Upper lobe of left lung (tissue), 6 donors: ENCODE data around the gene EPYC. TPM values are rescaled to one million over a fixed set of nuclear protein-coding genes. Genes with fewer than 3 reads are reported as not detected.

Experiments used
- ATAC-seq, 2 donors: fragments of 200-7000 bp; cut with Tn5 transposase; one replicate each; pipeline ENCODE4 v1.9.1; 2022; ENCODE audit warnings: mild to moderate bottlenecking in 2 of 2, moderate library complexity in 2 of 2; ENCODE audit not compliant: low FRiP score in 2 of 2
- DNase-seq, 2 donors: peaks; one replicate each; pipeline ENCODE4 v3.0.0-alpha.2; 2019 to 2020
- H3K27ac ChIP-seq, 4 donors: fragments of 200-600 bp; sonication (generic); one replicate each; pipeline ENCODE4 v1.5.1; 2016 to 2019
- H3K27me3 ChIP-seq, 4 donors: fragments of 200-600 bp; sonication (generic); one replicate each; pipeline ENCODE4 v1.5.1; 2017 to 2019
- H3K36me3 ChIP-seq, 4 donors: fragments of 200-600 bp; sonication (generic); one replicate each; pipeline ENCODE4 v1.5.1; 2016 to 2019
- H3K4me1 ChIP-seq, 4 donors: fragments of 200-600 bp; sonication (generic); one replicate each; pipeline ENCODE4 v1.5.1; 2018 to 2019
- H3K4me3 ChIP-seq, 4 donors: fragments of 200-600 bp; sonication (generic); one replicate each; pipeline ENCODE4 v1.5.1; 2017 to 2019; ENCODE audit warnings: mild to moderate bottlenecking in 2 of 4, moderate library complexity in 1 of 4
- H3K9me3 ChIP-seq, 4 donors: fragments of 200-600 bp; sonication (generic); one replicate each; pipeline ENCODE4 v1.5.1; 2018 to 2019
- CTCF ChIP-seq, 6 experiments: fragments of 450-650 bp in 4 of 6; fragments of 200-600 bp in 2 of 6; sonication (generic) in 2 of 6; IDR thresholded peaks; one replicate each; pipeline ENCODE4 v1.5.1; 2016 to 2019; ENCODE audit warnings: antibody characterized with exemption in 6 of 6
- EP300 ChIP-seq, 4 donors: sonication (generic); formaldehyde crosslinking; IDR thresholded peaks; one replicate each; pipeline ENCODE4 v1.5.1; 2017; ENCODE audit warnings: antibody characterized with exemption in 4 of 4, control low read depth in 2 of 4
- POLR2A ChIP-seq, 4 donors: fragments of 450-650 bp; IDR thresholded peaks; one replicate each; pipeline ENCODE4 v1.5.1; 2016 to 2017; ENCODE audit warnings: antibody characterized with exemption in 4 of 4, mild to moderate bottlenecking in 2 of 4
- POLR2AphosphoS5 ChIP-seq, 2 donors: sonication (generic); formaldehyde crosslinking; IDR thresholded peaks; one replicate each; pipeline ENCODE4 v1.5.1; 2017; ENCODE audit warnings: antibody characterized with exemption in 2 of 2
- WGBS, 2 donors: methylation state at CpG; one replicate each; pipeline ENCODE4 v1.1.5; 2017 to 2018; 5-methylcytosine and 5-hydroxymethylcytosine counted together
- total RNA-seq, 6 donors: library from RNA; depleted of rRNA in 4 of 6; stranded (reverse); fragments of >200 nt in 4 of 6; gene quantifications; one replicate each; pipeline versions ENCODE4 v1.1.0 to v1.2.1, GENCODE V29; 2016 to 2021
- donor health status: DM: no; HTN: no; CAD: no; lungs with moderate emphysema.
- donor health status: DM: no; HTN: yes; CAD: no; lungs with severe emphysema.

Gene EPYC
- total RNA-seq, 6 donors from 2014 or later, result not detected

GRCh38 chr12:90920222-90920621, 84.5 kb downstream of the EPYC start:
- 98 to 100% methylated on average over 1 of the region's 1 CpG for WGBS, 2 donors
- H3K9me3 ChIP-seq, result no peaks in the 10 kb centered on the region
- no peaks in the 10 kb centered on the region for H3K36me3 ChIP-seq
- no peak overlapping the region for H3K27ac ChIP-seq
- ATAC-seq (no peak), DNase-seq (no peak)
- no peaks in the 10 kb centered on the region for H3K4me1 ChIP-seq
- H3K4me3 ChIP-seq, result no peak overlapping the region
- TF ChIP-seq POLR2A (IDR thresholded peaks at IDR 0.05), result no peak
- no peak for TF ChIP-seq CTCF (IDR thresholded peaks at IDR 0.05)
- no peak for TF ChIP-seq EP300 (IDR thresholded peaks at IDR 0.05)
- H3K27me3 ChIP-seq, result no peaks in the 10 kb centered on the region

GRCh38 chr12:90917431-90917830, 87.3 kb downstream of the EPYC start:
- Histone ChIP-seq H3K4me3 (no peak overlapping the region), H3K4me1 (no peaks in the 10 kb centered on the region), H3K27ac (no peak overlapping the region), H3K9me3 (no peaks in the 10 kb centered on the region), H3K36me3 (no peaks in the 10 kb centered on the region), H3K27me3 (no peaks in the 10 kb centered on the region)
- DNase-seq (no peak), ATAC-seq (no peak)
- TF ChIP-seq POLR2A (IDR thresholded peaks at IDR 0.05), result no peak
- 59 to 70% methylated on average over 2 of the region's 2 CpGs for WGBS, 2 donors

- ATAC-seq (no peak), DNase-seq (no peak)
- Histone ChIP-seq H3K36me3 (no peaks in the 10 kb centered on the region), H3K4me3 (no peak overlapping the region), H3K4me1 (no peaks in the 10 kb centered on the region), H3K9me3 (no peaks in the 10 kb centered on the region), H3K27ac (no peak overlapping the region), H3K27me3 (no peaks in the 10 kb centered on the region)
- TF ChIP-seq POLR2AphosphoS5 (IDR thresholded peaks at IDR 0.05) (no peak), CTCF (IDR thresholded peaks at IDR 0.05) (no peak), POLR2A (IDR thresholded peaks at IDR 0.05) (no peak), EP300 (IDR thresholded peaks at IDR 0.05) (no peak)
Measured at GRCh38 chr12:90916516-90916915, 88.3 kb downstream of the EPYC start.

GRCh38 chr12:90915353-90915752, 89.4 kb downstream of the EPYC start:
- no peak overlapping the region for H3K4me3 ChIP-seq
- no peak overlapping the region for H3K27ac ChIP-seq
- no peak for ATAC-seq
- H3K36me3 ChIP-seq, result no peaks in the 10 kb centered on the region
- H3K27me3 ChIP-seq, result no peaks in the 10 kb centered on the region
- TF ChIP-seq EP300 (IDR thresholded peaks at IDR 0.05) (no peak), POLR2AphosphoS5 (IDR thresholded peaks at IDR 0.05) (no peak), POLR2A (IDR thresholded peaks at IDR 0.05) (no peak), CTCF (IDR thresholded peaks at IDR 0.05) (no peak)
- H3K9me3 ChIP-seq, result no peaks in the 10 kb centered on the region
- no peaks in the 10 kb centered on the region for H3K4me1 ChIP-seq
- WGBS, 2 donors, result 81 to 89% methylated on average over 2 of the region's 2 CpGs
- no peak for DNase-seq

Other genes starting within 250 kb of the EPYC start
- gene CCER1, start 49.8 kb downstream of the EPYC start, total RNA-seq, result not detected
- not detected for gene KERA, start 53.1 kb upstream of the EPYC start, total RNA-seq
- 100 to 1,000 TPM in 5 of 6 donors, 10 to 100 TPM in 1; 51.3 to 281 (median 158) TPM for gene LUM, start 106.5 kb upstream of the EPYC start, total RNA-seq
- gene DCN, start 177.8 kb upstream of the EPYC start, total RNA-seq, result 1,000 to 10,000 TPM in 1 of 6 donors, 100 to 1,000 TPM in 5; 163 to 1,140 (median 478) TPM